Thyroid gland (tissue), 4 donors: ENCODE results near the gene SYNPO2.

Experiments used
- POLR2A ChIP-seq, 2 donors: fragments of 450-650 bp; IDR thresholded peaks; one replicate each; pipeline ENCODE4 v1.6.1; 2017; ENCODE audit warnings: antibody characterized with exemption in 2 of 2, mild to moderate bottlenecking in 2 of 2, moderate library complexity in 1 of 2
- TF ChIP-seq, protein P1 (sequence below), 6 experiments: fragments of 200-600 bp in 3 of 6; fragments of 450-650 bp in 3 of 6; sonication (generic) in 3 of 6; IDR thresholded peaks; one replicate each; pipeline ENCODE4 v1.5.1; 2016 to 2019; ENCODE audit warnings: antibody characterized with exemption in 6 of 6, mild to moderate bottlenecking in 2 of 6, inconsistent platforms in 1 of 6, moderate library complexity in 1 of 6

DNA sequence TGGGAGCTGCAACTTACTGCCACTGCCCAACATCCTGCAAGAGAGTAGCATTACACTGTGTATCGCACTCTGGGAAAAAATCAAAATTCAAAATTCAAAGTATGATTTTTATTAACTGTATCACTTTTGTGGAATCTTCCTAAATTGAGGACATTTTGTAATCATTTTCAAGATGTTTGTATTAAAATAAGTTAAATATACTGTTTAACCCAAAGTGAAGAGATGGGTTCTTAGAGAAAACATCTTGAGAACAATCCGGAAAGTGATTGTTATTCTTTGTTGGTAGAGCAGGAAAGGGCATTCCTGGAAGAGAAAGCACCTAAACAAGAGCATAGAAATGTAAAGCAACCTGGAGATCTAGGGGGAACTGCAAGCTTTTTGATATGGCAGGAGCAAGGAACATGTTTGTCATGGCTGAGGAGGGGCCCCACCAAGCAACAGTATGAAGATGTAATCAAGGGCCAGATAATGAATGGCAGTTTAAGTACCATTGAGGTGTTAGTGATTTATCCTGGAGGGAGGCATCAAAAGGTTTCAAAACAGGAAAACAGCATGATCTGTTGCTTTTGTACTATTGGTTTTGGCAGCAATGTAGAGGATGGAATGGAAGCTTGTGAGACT lies 38.7 kb upstream of the SYNPO2 start:
- TF ChIP-seq, protein P1, sequence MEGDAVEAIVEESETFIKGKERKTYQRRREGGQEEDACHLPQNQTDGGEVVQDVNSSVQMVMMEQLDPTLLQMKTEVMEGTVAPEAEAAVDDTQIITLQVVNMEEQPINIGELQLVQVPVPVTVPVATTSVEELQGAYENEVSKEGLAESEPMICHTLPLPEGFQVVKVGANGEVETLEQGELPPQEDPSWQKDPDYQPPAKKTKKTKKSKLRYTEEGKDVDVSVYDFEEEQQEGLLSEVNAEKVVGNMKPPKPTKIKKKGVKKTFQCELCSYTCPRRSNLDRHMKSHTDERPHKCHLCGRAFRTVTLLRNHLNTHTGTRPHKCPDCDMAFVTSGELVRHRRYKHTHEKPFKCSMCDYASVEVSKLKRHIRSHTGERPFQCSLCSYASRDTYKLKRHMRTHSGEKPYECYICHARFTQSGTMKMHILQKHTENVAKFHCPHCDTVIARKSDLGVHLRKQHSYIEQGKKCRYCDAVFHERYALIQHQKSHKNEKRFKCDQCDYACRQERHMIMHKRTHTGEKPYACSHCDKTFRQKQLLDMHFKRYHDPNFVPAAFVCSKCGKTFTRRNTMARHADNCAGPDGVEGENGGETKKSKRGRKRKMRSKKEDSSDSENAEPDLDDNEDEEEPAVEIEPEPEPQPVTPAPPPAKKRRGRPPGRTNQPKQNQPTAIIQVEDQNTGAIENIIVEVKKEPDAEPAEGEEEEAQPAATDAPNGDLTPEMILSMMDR (IDR thresholded peaks at IDR 0.05) = no peak
- no peak for TF ChIP-seq POLR2A (IDR thresholded peaks at IDR 0.05)
